NB4 (cell line): Measurements from ENCODE around the gene CSMD2.

Experiments
- CTCF ChIP-seq: IDR thresholded peaks from one replicate; pipeline ENCODE4 v1.5.1; 2012; ENCODE audit warnings: low read depth, low read length
- MAX ChIP-seq: IDR thresholded peaks from 2 replicates; pipeline ENCODE4 v1.6.1; 2011; ENCODE audit warnings: low read depth, low read length
- POLR2A ChIP-seq: IDR thresholded peaks from 2 replicates; pipeline ENCODE4 v1.6.1; 2011; ENCODE audit warnings: mild to moderate bottlenecking; ENCODE audit not compliant: insufficient read length; ENCODE audit errors: extremely low read depth

GRCh38 chr1:34126486-34126885, 38.5 kb downstream of the CSMD2 start:
- TF ChIP-seq CTCF (no peak), POLR2A (no peak), MAX (no peak)
